HCT116 (cell line): ENCODE results near the gene BSN. TPM values are rescaled to one million over a fixed set of nuclear protein-coding genes. Genes with fewer than 3 reads are reported as not detected.

Experiments
- ATAC-seq: fragments of 200-7000 bp; cut with Tn5 transposase; 2 replicates; pipeline ENCODE4 v1.9.1; 2020; ENCODE audit warnings: mild to moderate bottlenecking, moderate library complexity
- BruUV-seq: library from RNA; stranded (reverse); fragments of 400-500 nt; replicated peaks from 2 replicates; lab custom pipeline; 2021; lab: Mats Ljungman, UMichigan
- CTCF ChIA-PET: fragments of 300-600 bp; sonication (Branson Sonifier 250); formaldehyde crosslinking; loops from one replicate; lab custom pipeline; 2021; ENCODE audit warnings: antibody characterized with exemption; lab: Charles Lee
- POLR2A ChIA-PET: fragments of 300-600, 350-600 bp; sonication (Branson Sonifier 250); formaldehyde crosslinking; loops from one replicate; lab custom pipeline; 2021; ENCODE audit warnings: antibody characterized with exemption; lab: Charles Lee
- RAD21 ChIA-PET, 2 experiments: fragments of 300-600 bp; sonication (Branson Sonifier 250); formaldehyde crosslinking; loops; one replicate each; lab custom pipeline; 2023; ENCODE audit warnings: low total read pairs in 2 of 2; ENCODE audit not compliant: uncharacterized antibody in 2 of 2, unreplicated experiment in 2 of 2, low non-redundant PET in 1 of 2; lab: Charles Lee
- DNase-seq: peaks from one replicate; pipeline ENCODE4 v3.0.0-alpha.2; 2010; ENCODE audit warnings: low read depth, low spot score
- H2AFZ ChIP-seq: fragments of 200-600 bp; shearing (Covaris generic), sonication (generic); 2 replicates; pipeline ENCODE4 v1.6.1; 2017; ENCODE audit warnings: low read depth, mixed run types, mixed read lengths, antibody characterized with exemption, low read length; ENCODE audit not compliant: poor library complexity, severe bottlenecking
- H3K27ac ChIP-seq: 2 replicates; pipeline ENCODE4 v1.5.1; 2012; ENCODE audit warnings: low read depth, low read length
- H3K27me3 ChIP-seq: fragments of 200-600 bp; sonication (generic); 2 replicates; pipeline ENCODE4 v1.6.1; 2016; ENCODE audit warnings: mixed run types, low read length, mixed read lengths; ENCODE audit not compliant: insufficient read depth
- H3K36me3 ChIP-seq, 2 experiments: fragments of 200-500 bp in 1 of 2; fragments of 200-600 bp in 1 of 2; sonication (Bioruptor generic) in 1 of 2; sonication (generic) in 1 of 2; 2 replicates each; pipeline versions ENCODE4 v1.5.1 to v1.6.1; 2014 to 2016; ENCODE audit warnings: low read length in 2 of 2, inconsistent platforms in 1 of 2, mixed read lengths in 1 of 2, mixed run types in 1 of 2; ENCODE audit not compliant: insufficient read depth in 2 of 2, control insufficient read depth in 1 of 2
- H3K4me1 ChIP-seq, 2 experiments: fragments of 200-600 bp in 1 of 2; sonication (generic) in 1 of 2; 2 replicates each; pipeline versions ENCODE4 v1.5.1 to v1.6.1; 2012 to 2017; ENCODE audit warnings: low read length in 2 of 2, inconsistent platforms in 1 of 2, mild to moderate bottlenecking in 1 of 2, mixed read lengths in 1 of 2, mixed run types in 1 of 2, moderate library complexity in 1 of 2; ENCODE audit not compliant: insufficient read depth in 2 of 2, control insufficient read depth in 1 of 2
- H3K4me2 ChIP-seq: fragments of 200-600 bp; sonication (generic); 2 replicates; pipeline ENCODE4 v1.6.1; 2017; ENCODE audit warnings: mixed run types, low read length, mixed read lengths
- H3K4me3 ChIP-seq, 2 experiments: fragments of 200-600 bp in 1 of 2; sonication (generic) in 1 of 2; replicated peaks in 1 of 2; 2 replicates each; pipeline ENCODE4 v1.5.1; 2011 to 2016; ENCODE audit warnings: low read length in 2 of 2, control low read depth in 1 of 2, low read depth in 1 of 2, mild to moderate bottlenecking in 1 of 2, mixed read lengths in 1 of 2, mixed run types in 1 of 2
- H3K79me2 ChIP-seq: fragments of 200-600 bp; sonication (generic); 2 replicates; pipeline ENCODE4 v1.6.1; 2017; ENCODE audit warnings: mild to moderate bottlenecking, mixed run types, low read length, moderate library complexity, mixed read lengths; ENCODE audit not compliant: insufficient read depth
- H3K9ac ChIP-seq: fragments of 200-600 bp; sonication (generic); 2 replicates; pipeline ENCODE4 v1.6.1; 2016; ENCODE audit warnings: low read length, mixed read lengths
- H3K9me2 ChIP-seq: fragments of 200-600 bp; sonication (generic), shearing (Covaris generic); 2 replicates; pipeline ENCODE4 v1.6.1; 2017; ENCODE audit warnings: mixed run types, mild to moderate bottlenecking, moderate library complexity; ENCODE audit not compliant: insufficient read depth
- H3K9me3 ChIP-seq, 2 experiments: fragments of 200-500 bp in 1 of 2; fragments of 200-600 bp in 1 of 2; sonication (Bioruptor generic) in 1 of 2; sonication (generic) in 1 of 2; 2 replicates each; pipeline ENCODE4 v1.6.1; 2014 to 2017; ENCODE audit warnings: low read length in 2 of 2, mixed read lengths in 2 of 2, inconsistent platforms in 1 of 2, low read depth in 1 of 2, mild to moderate bottlenecking in 1 of 2, mixed run types in 1 of 2, moderate library complexity in 1 of 2; ENCODE audit not compliant: control insufficient read depth in 1 of 2, insufficient read depth in 1 of 2
- H4K20me1 ChIP-seq: fragments of 200-600 bp; sonication (generic), shearing (Covaris generic); 2 replicates; pipeline ENCODE4 v1.6.1; 2017; ENCODE audit warnings: mixed run types, mild to moderate bottlenecking, moderate library complexity; ENCODE audit not compliant: insufficient read depth
- CBX3 ChIP-seq: IDR thresholded peaks from 2 replicates; pipeline ENCODE4 v1.6.1; 2012; ENCODE audit warnings: low read depth
- CTCF ChIP-seq, 3 experiments: fragments of 200-600 bp in 1 of 3; sonication (generic) in 1 of 3; IDR thresholded peaks in 2 of 3; conservative IDR thresholded peaks in 1 of 3; 2 replicates each; pipeline ENCODE4 v1.5.1; 2012 to 2017; ENCODE audit warnings: low read depth in 2 of 3, low read length in 2 of 3, antibody characterized with exemption in 1 of 3, borderline replicate concordance in 1 of 3, control low read depth in 1 of 3, mild to moderate bottlenecking in 1 of 3, mixed read lengths in 1 of 3, mixed run types in 1 of 3, moderate library complexity in 1 of 3; ENCODE audit not compliant: insufficient read depth in 1 of 3
- EGR1 ChIP-seq: IDR thresholded peaks from 2 replicates; pipeline ENCODE4 v1.6.1; 2012; ENCODE audit warnings: low read depth
- EZH2 ChIP-seq: fragments of 200-600 bp; sonication (generic); IDR thresholded peaks from 2 replicates; pipeline ENCODE4 v1.6.1; 2017; ENCODE audit warnings: antibody characterized with exemption, mixed run types
- EZH2phosphoT487 ChIP-seq: fragments of 200-600 bp; IDR thresholded peaks from 2 replicates; pipeline ENCODE4 v1.6.1; 2018; ENCODE audit warnings: antibody characterized with exemption, borderline replicate concordance
- JUND ChIP-seq: IDR thresholded peaks from 2 replicates; pipeline ENCODE4 v1.6.1; 2012
- POLR2AphosphoS5 ChIP-seq: IDR thresholded peaks from 2 replicates; pipeline ENCODE4 v1.6.1; 2011; ENCODE audit warnings: mild to moderate bottlenecking, low read depth, low read length, moderate library complexity
- REST ChIP-seq: IDR thresholded peaks from 2 replicates; pipeline ENCODE4 v1.6.1; 2012; ENCODE audit warnings: low read depth
- SRF ChIP-seq: IDR thresholded peaks from 2 replicates; pipeline ENCODE4 v1.6.1; 2012; ENCODE audit warnings: low read depth
- TCF7L2 ChIP-seq: IDR thresholded peaks from 2 replicates; pipeline ENCODE4 v1.7.0; 2011; ENCODE audit warnings: borderline replicate concordance, inconsistent platforms; ENCODE audit not compliant: insufficient read depth, insufficient read length; ENCODE audit errors: extremely low read depth
- YY1 ChIP-seq: IDR thresholded peaks from 2 replicates; pipeline ENCODE4 v1.6.1; 2011; ENCODE audit warnings: low read length, low read depth, moderate library complexity, mild to moderate bottlenecking; ENCODE audit not compliant: insufficient replicate concordance; ENCODE audit errors: extremely low read depth
- ZNF274 ChIP-seq: fragments of 200-500 bp; sonication (Bioruptor generic); IDR thresholded peaks from 2 replicates; pipeline ENCODE4 v1.6.1; 2014; ENCODE audit warnings: mild to moderate bottlenecking, low read depth, low read length, inconsistent platforms
- intact Hi-C: fragments of 100-400 bp; cut with micrococcal nuclease; formaldehyde crosslinking; loops from 2 replicates; pipeline ENCODE4 v1.10.0; 2022
- total RNA-seq: library from RNA; stranded (reverse); gene quantifications from one replicate; pipeline ENCODE4 v1.2.1, GENCODE V29; 2021; ENCODE audit not compliant: unreplicated experiment
- TF ChIP-seq, protein P1 (sequence below): IDR thresholded peaks from 2 replicates; pipeline ENCODE4 v1.6.1; 2012

The BSN gene
- total RNA-seq, 1 experiment from 2014 or later, result 1.5 TPM

DNA sequence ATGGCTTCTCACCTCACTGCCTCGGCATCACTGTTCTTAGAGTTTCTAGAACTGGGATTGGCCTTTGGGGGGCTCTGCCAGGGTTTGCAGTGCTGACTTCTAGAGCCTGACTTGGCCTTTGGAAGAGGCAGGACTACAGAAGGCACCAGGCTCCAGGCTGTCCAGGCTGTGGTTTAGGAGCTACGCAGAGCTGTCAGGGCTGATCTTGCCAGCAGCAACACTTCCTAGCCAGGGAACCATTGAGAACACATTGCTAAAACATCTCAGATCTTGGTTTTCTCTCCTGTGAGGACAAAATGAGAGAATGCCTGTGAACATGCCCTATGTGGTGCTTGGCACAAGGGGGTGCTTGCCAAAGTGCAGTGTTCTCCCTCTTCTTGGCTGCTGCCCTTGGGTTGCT, 85.3 kb downstream of the BSN start:
- no peak for ATAC-seq
- intact Hi-C loops, result no loop called here
- H3K9me2 ChIP-seq, result no peaks in the 10 kb centered on the region
- peaks cover 12 to 35% of the 10 kb centered on the region in 2 experiments for H3K4me1 ChIP-seq
- CTCF ChIA-PET, result no interaction called here
- no peak overlapping the region for H2AFZ ChIP-seq
- H3K9me3 ChIP-seq, result no peaks in the 10 kb centered on the region
- no peaks in the 10 kb centered on the region for H4K20me1 ChIP-seq
- no TSS peak for BruUV-seq
- no peak for DNase-seq
- RAD21 ChIA-PET, result no interaction called here
- H3K36me3 ChIP-seq, result no peaks in the 10 kb centered on the region
- H3K4me3 ChIP-seq, result no peak overlapping the region
- H3K9ac ChIP-seq, result no peak overlapping the region
- no peak overlapping the region for H3K4me2 ChIP-seq
- H3K27ac ChIP-seq, result no peak overlapping the region
- no peak for TF ChIP-seq TCF7L2
- TF ChIP-seq JUND, result no peak
- no peak for TF ChIP-seq CTCF (IDR thresholded peaks at IDR 0.05 in 2 of 3, conservative IDR thresholded peaks at IDR 0.05 in 1 of 3; ENCODE audit: borderline replicate concordance in 1 of 3, insufficient read depth in 1 of 3, low read depth in 2 of 3, low read length in 2 of 3)
- TF ChIP-seq REST, result no peak
- TF ChIP-seq, protein P1, sequence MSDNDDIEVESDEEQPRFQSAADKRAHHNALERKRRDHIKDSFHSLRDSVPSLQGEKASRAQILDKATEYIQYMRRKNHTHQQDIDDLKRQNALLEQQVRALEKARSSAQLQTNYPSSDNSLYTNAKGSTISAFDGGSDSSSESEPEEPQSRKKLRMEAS, result no peak
- no peak for TF ChIP-seq POLR2AphosphoS5
- no peak for TF ChIP-seq CBX3
- TF ChIP-seq EGR1, result no peak
- TF ChIP-seq EZH2phosphoT487, result no peak
- TF ChIP-seq ZNF274, result no peak
- TF ChIP-seq YY1, result no peak
- no peak for TF ChIP-seq SRF
- no peak for TF ChIP-seq EZH2
- no peaks in the 10 kb centered on the region for H3K27me3 ChIP-seq
- POLR2A ChIA-PET, result no interaction called here
- H3K79me2 ChIP-seq, result no peaks in the 10 kb centered on the region
